A549 (cell line): ENCODE measurements around the gene ADAMTS14. TPM values are rescaled to one million over a fixed set of nuclear protein-coding genes. Genes with fewer than 3 reads are reported as not detected.
A peak's percentile ranks its signal among the peaks of the same experiment; 100 is the strongest.

ENCODE experiments used
- ATAC-seq, 2 experiments: fragments of 200-7000 bp in 1 of 2; fragments of >200 bp in 1 of 2; cut with Nextera tagmentation in 1 of 2; cut with Tn5 transposase in 1 of 2; 3 replicates each; pipeline versions ENCODE4 v1.8.0 to v1.9.1; 2018 to 2020; ENCODE audit warnings: mild to moderate bottlenecking in 1 of 2, moderate library complexity in 1 of 2
- CTCF ChIA-PET: fragments of 300-600 bp; sonication (Branson Sonifier 250); formaldehyde crosslinking; extraction: SDS; loops from one replicate; lab custom pipeline; 2021; ENCODE audit warnings: antibody characterized with exemption, inconsistent platforms; lab: Yijun Ruan, JAX
- POLR2A ChIA-PET: fragments of 350-600 bp; formaldehyde crosslinking; extraction: SDS; loops from one replicate; lab custom pipeline; 2021; ENCODE audit warnings: antibody characterized with exemption, inconsistent platforms; lab: Yijun Ruan, JAX
- DNase-seq, 2 experiments: peaks; one replicate each; pipeline versions ENCODE4 v3.0.0 to v3.0.0-alpha.2; 2011 to 2016; ENCODE audit warnings: low read depth in 1 of 2, low spot score in 1 of 2
- FAIRE-seq: peaks from 2 replicates; lab custom pipeline; 2011; peaks lifted over from hg19 to GRCh38; lab: Jason Lieb, UNC
- H3K27ac ChIP-seq, 2 experiments: fragments of >200 bp; sonication (Bioruptor Twin); formaldehyde crosslinking; 3 replicates each; pipeline ENCODE4 v1.5.1; 2016 to 2017
- H3K4me1 ChIP-seq: fragments of >200 bp; sonication (Bioruptor Twin); formaldehyde crosslinking; 3 replicates; pipeline ENCODE4 v1.6.1; 2016
- H3K4me2 ChIP-seq: fragments of >200 bp; sonication (Bioruptor Twin); formaldehyde crosslinking; 3 replicates; pipeline ENCODE4 v1.6.1; 2016
- H3K4me3 ChIP-seq: fragments of >200 bp; sonication (Bioruptor Twin); formaldehyde crosslinking; 3 replicates; pipeline ENCODE4 v1.5.1; 2016
- H3K9me3 ChIP-seq: fragments of >200 bp; sonication (Bioruptor Twin); formaldehyde crosslinking; 3 replicates; pipeline ENCODE4 v1.6.1; 2016
- ATOH8 ChIP-seq: fragments of 250-450 bp; sonication (Bioruptor Pico); IDR thresholded peaks from 2 replicates; pipeline ENCODE4 v1.5.0; 2020; ENCODE audit warnings: low read depth, mild to moderate bottlenecking, moderate library complexity
- CEBPB ChIP-seq, 2 experiments: fragments of >200 bp in 1 of 2; sonication (Bioruptor Twin) in 1 of 2; formaldehyde crosslinking in 1 of 2; IDR thresholded peaks; 2 replicates each; pipeline ENCODE4 v1.6.1; 2012 to 2016
- CHD2 ChIP-seq: fragments of 150-350 bp; IDR thresholded peaks from 2 replicates; pipeline ENCODE4 v1.6.1; 2014; ENCODE audit warnings: low read length; ENCODE audit not compliant: partially characterized antibody
- ELK1 ChIP-seq: fragments of 150-350 bp; IDR thresholded peaks from 2 replicates; pipeline ENCODE4 v1.6.1; 2014; ENCODE audit warnings: low read depth, mild to moderate bottlenecking, low read length
- EP300 ChIP-seq, 2 experiments: fragments of >200 bp; sonication (Bioruptor Twin); formaldehyde crosslinking; IDR thresholded peaks; 2 replicates in 1 of 2; 3 replicates in 1 of 2; pipeline ENCODE4 v1.6.1; 2016 to 2017
- GATA3 ChIP-seq: IDR thresholded peaks from 2 replicates; pipeline ENCODE4 v1.6.1; 2012; ENCODE audit warnings: borderline replicate concordance
- HDAC2 ChIP-seq: fragments of 200-600 bp; sonication (generic); IDR thresholded peaks from 2 replicates; pipeline ENCODE4 v1.6.1; 2016
- HOXA7 ChIP-seq: fragments of 250-450 bp; sonication (Bioruptor Pico); IDR thresholded peaks from 2 replicates; pipeline ENCODE4 v1.5.0; 2020; ENCODE audit warnings: mild to moderate bottlenecking, moderate library complexity
- HOXB5 ChIP-seq: fragments of 250-450 bp; sonication (Bioruptor Pico); IDR thresholded peaks from 2 replicates; pipeline ENCODE4 v1.5.0; 2020; ENCODE audit warnings: mild to moderate bottlenecking, moderate library complexity
- JUNB ChIP-seq: fragments of >200 bp; sonication (Bioruptor Twin); formaldehyde crosslinking; IDR thresholded peaks from 2 replicates; pipeline ENCODE4 v1.6.1; 2016
- KDM1A ChIP-seq: fragments of 200-600 bp; sonication (generic); IDR thresholded peaks from 2 replicates; pipeline ENCODE4 v1.6.1; 2016; ENCODE audit warnings: low read depth, mild to moderate bottlenecking
- KDM5A ChIP-seq: fragments of 200-600 bp; sonication (generic); IDR thresholded peaks from 2 replicates; pipeline ENCODE4 v1.6.1; 2016; ENCODE audit warnings: antibody characterized with exemption, mild to moderate bottlenecking
- MAZ ChIP-seq: fragments of 150-350 bp; IDR thresholded peaks from 2 replicates; pipeline ENCODE4 v1.6.1; 2014; ENCODE audit warnings: antibody characterized with exemption, low read depth, low read length, borderline replicate concordance
- POLR2AphosphoS2 ChIP-seq: conservative IDR thresholded peaks from 2 replicates; pipeline ENCODE4 v1.6.1; 2012; ENCODE audit warnings: low read length, improper control_type of control experiment, inconsistent platforms
- SMC3 ChIP-seq: fragments of >200 bp; sonication (Bioruptor Twin); formaldehyde crosslinking; IDR thresholded peaks from 3 replicates; pipeline ENCODE4 v1.6.1; 2018; ENCODE audit warnings: inconsistent platforms
- TFCP2L1 ChIP-seq: fragments of 250-450 bp; sonication (Bioruptor Pico); IDR thresholded peaks from 2 replicates; pipeline ENCODE4 v1.5.0; 2021; ENCODE audit warnings: mild to moderate bottlenecking
- ZFP36 ChIP-seq: fragments of 450-650 bp; IDR thresholded peaks from 2 replicates; pipeline ENCODE4 v1.6.1; 2014; ENCODE audit warnings: borderline replicate concordance; ENCODE audit not compliant: partially characterized antibody
- WGBS: methylation state at CpG from one replicate; pipeline ENCODE4 v1.1.6; 2017; ENCODE audit errors: missing lambda C conversion rate; 5-methylcytosine and 5-hydroxymethylcytosine counted together
- polyA plus RNA-seq, 4 experiments: library from polyadenylated mRNA; depleted of rRNA in 3 of 4; stranded (reverse); fragments of >200 nt; fragmentation: RNase III in 1 of 4; extraction: RNeasy Plus Mini Kit Qiagen cat#74134 plus additional on column Dnase treatment in 1 of 4; gene quantifications; 2 replicates in 3 of 4; 3 replicates in 1 of 4; pipeline ENCODE4 v1.2.3, GENCODE V29; 2011 to 2017

ADAMTS14 gene
- polyA plus RNA-seq, 2 of the 4 experiments (the other 2 are of a cell fraction) = 0.03 TPM; not detected in 1

GRCh38 chr10:70669732-70670317 is 2.5 kb upstream of the ADAMTS14 start:
- CTCF ChIA-PET = interaction anchor here (0.8 to 1.0 kb wide), 3 partner anchors 27 to 109 kb away, joined by 3 to 5 read pairs (median 4); no protein-coding TSS in a partner anchor
- Histone ChIP-seq H3K4me3 (no peak overlapping the region), H3K9me3 (no peaks in the 10 kb centered on the region), H3K27ac (no peak overlapping the region), H3K4me1 (0 out of 3 replicates have a peak, but pooled peaks cover 3% of the 10 kb centered on the region), H3K4me2 (no peak overlapping the region)
- TF ChIP-seq EP300 (IDR thresholded peaks at IDR 0.05) (no peak), TFCP2L1 (no peak), CHD2 (no peak), HOXA7 (CRISPR knock-in tag) (no peak), HDAC2 (no peak), ELK1 (no peak), SMC3 (no peak), HOXB5 (CRISPR knock-in tag) (no peak), CEBPB (IDR thresholded peaks at IDR 0.05) (no peak), JUNB (no peak)
- POLR2A ChIA-PET = no interaction called here
- WGBS = 28% methylated on average over 7 of the region's 7 CpGs
- FAIRE-seq (no peak), ATAC-seq (no peak), DNase-seq (no peak)

GRCh38 chr10:70671619-70672164 is 614 bp upstream of the ADAMTS14 start:
- FAIRE-seq (no peak), DNase-seq (no peak), ATAC-seq (no peak)
- H3K27ac ChIP-seq = peak overlapping the region in 1 of 2 experiments; percentile 61; a peak in 2 of 6 replicates
- no peaks in the 10 kb centered on the region for H3K9me3 ChIP-seq
- TF ChIP-seq TFCP2L1 (no peak), MAZ (no peak), HDAC2 (peak; percentile 71; the same call in 1 of the 2 replicates), ATOH8 (no peak), POLR2AphosphoS2 (no peak), ZFP36 (no peak), KDM5A (no peak), KDM1A (0 out of 2 replicates have a peak, but pooled peaks have one; percentile 21), GATA3 (no peak)
- 15% methylated on average over 5 of the region's 5 CpGs for WGBS
- H3K4me3 ChIP-seq = peak overlapping the region; percentile 43
- peak overlapping the region; percentile 89 for H3K4me2 ChIP-seq
- ChIA-PET POLR2A (no interaction called here), CTCF (interaction anchor here (1.1 kb wide), 1 partner anchor 113 kb away, joined by 3 read pairs; no protein-coding TSS in a partner anchor)
- 0 out of 3 replicates have a peak, but pooled peaks cover 3% of the 10 kb centered on the region for H3K4me1 ChIP-seq

GRCh38 chr10:70673043-70673928 is 980 bp downstream of the ADAMTS14 start:
- Histone ChIP-seq H3K4me2 (peak overlapping the region; percentile 89), H3K27ac (no peak overlapping the region), H3K4me1 (0 out of 3 replicates have a peak, but pooled peaks cover 3% of the 10 kb centered on the region), H3K4me3 (peak overlapping the region; percentile 43; the same call in 2 of the 3 replicates), H3K9me3 (no peaks in the 10 kb centered on the region)
- ATAC-seq (peak in 1 of 2 experiments; percentile 42; a peak in 3 of 6 replicates), FAIRE-seq (no peak), DNase-seq (peak in 1 of 2 experiments; percentile 25)
- TF ChIP-seq ATOH8 = no peak
- TF ChIP-seq SMC3 = no peak
- CTCF ChIA-PET = interaction anchor here (1.0 to 1.3 kb wide), 2 partner anchors 8 to 10 kb away, joined by 3 read pairs; no protein-coding TSS in a partner anchor
- 48% methylated on average over 14 of the region's 14 CpGs for WGBS
- POLR2A ChIA-PET = no interaction called here
